Neural crest cell (in vitro differentiated cells): ENCODE results near the gene INPP5F. TPM values are rescaled to one million over a fixed set of nuclear protein-coding genes. Genes with fewer than 3 reads are reported as not detected.

Experiments
- DNase-seq: peaks from one replicate; pipeline ENCODE4 v3.0.0; 2021; ENCODE audit warnings: low read depth, mixed read lengths, low spot score
- H3K27ac Mint-ChIP-seq: one replicate; pipeline ENCODE4 v1.8.0; 2021; ENCODE audit warnings: mild to moderate bottlenecking, mixed read lengths; ENCODE audit not compliant: unreplicated experiment
- H3K27me3 Mint-ChIP-seq: 2 replicates; pipeline ENCODE4 v1.8.0; 2021; ENCODE audit warnings: low read depth, mild to moderate bottlenecking, mixed read lengths
- H3K36me3 Mint-ChIP-seq: 2 replicates; pipeline ENCODE4 v1.8.0; 2021; ENCODE audit warnings: low read depth, mild to moderate bottlenecking, mixed read lengths
- H3K4me1 Mint-ChIP-seq: 2 replicates; pipeline ENCODE4 v1.8.0; 2021; ENCODE audit warnings: mixed read lengths
- H3K4me3 Mint-ChIP-seq: one replicate; pipeline ENCODE4 v1.8.0; 2021; ENCODE audit warnings: mild to moderate bottlenecking, mixed read lengths
- H3K9me3 Mint-ChIP-seq: 2 replicates; pipeline ENCODE4 v1.8.0; 2021; ENCODE audit warnings: mixed read lengths
- total RNA-seq: library from RNA; stranded (reverse); gene quantifications from 2 replicates; pipeline ENCODE4 v1.2.1, GENCODE V29; 2021
- TF ChIP-seq, protein P1 (sequence below): fragments of 200-600 bp; sonication (generic); conservative IDR thresholded peaks from 2 replicates; pipeline ENCODE4 v1.5.0; 2021; ENCODE audit warnings: antibody characterized with exemption, mild to moderate bottlenecking

INPP5F gene
- total RNA-seq, 1 donor from 2014 or later, result 95.4 TPM

DNA sequence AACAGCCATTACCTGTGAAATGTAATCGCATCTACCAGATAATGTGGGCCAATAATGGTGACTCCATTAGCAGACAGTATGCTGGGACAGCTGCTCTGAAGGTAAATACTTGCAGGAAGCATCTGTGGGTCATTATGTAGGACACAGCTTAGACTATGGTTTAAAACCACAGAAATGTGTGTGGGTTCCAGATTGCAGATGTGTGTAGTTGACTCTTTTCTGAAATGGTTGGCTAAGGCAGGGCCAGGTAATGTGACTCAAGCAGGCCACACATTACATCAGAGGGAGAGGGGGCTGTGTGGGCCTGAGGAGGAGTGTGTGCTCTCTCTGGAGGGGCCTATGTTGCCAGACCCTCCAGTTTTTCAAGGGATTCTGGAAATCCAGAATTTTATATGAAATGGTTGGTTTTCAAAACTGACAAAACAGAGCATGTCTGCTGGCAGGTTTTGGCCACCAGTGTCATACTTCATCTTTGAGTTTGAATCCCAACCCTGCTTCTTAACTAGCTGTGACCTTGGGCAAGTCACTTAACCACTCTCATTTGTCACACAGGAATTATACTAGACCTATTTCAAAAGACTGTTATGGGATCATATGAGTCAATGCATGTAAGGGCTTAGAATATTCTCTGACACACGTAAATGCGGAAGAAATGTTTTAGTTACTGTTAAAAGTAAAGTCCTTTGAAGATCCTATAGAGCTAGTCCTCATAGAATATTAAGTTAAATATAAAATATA lies 82.3 kb downstream of the INPP5F start:
- no peaks in the 10 kb centered on the region for H3K27me3 Mint-ChIP-seq
- peaks cover 8% of the 10 kb centered on the region for H3K36me3 Mint-ChIP-seq
- no peaks in the 10 kb centered on the region for H3K4me1 Mint-ChIP-seq
- DNase-seq, result no peak
- H3K27ac Mint-ChIP-seq, result peak overlapping the region; percentile 40
- TF ChIP-seq, protein P1, sequence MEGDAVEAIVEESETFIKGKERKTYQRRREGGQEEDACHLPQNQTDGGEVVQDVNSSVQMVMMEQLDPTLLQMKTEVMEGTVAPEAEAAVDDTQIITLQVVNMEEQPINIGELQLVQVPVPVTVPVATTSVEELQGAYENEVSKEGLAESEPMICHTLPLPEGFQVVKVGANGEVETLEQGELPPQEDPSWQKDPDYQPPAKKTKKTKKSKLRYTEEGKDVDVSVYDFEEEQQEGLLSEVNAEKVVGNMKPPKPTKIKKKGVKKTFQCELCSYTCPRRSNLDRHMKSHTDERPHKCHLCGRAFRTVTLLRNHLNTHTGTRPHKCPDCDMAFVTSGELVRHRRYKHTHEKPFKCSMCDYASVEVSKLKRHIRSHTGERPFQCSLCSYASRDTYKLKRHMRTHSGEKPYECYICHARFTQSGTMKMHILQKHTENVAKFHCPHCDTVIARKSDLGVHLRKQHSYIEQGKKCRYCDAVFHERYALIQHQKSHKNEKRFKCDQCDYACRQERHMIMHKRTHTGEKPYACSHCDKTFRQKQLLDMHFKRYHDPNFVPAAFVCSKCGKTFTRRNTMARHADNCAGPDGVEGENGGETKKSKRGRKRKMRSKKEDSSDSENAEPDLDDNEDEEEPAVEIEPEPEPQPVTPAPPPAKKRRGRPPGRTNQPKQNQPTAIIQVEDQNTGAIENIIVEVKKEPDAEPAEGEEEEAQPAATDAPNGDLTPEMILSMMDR, result no peak
- no peak overlapping the region for H3K4me3 Mint-ChIP-seq
- H3K9me3 Mint-ChIP-seq, result no peaks in the 10 kb centered on the region

DNA sequence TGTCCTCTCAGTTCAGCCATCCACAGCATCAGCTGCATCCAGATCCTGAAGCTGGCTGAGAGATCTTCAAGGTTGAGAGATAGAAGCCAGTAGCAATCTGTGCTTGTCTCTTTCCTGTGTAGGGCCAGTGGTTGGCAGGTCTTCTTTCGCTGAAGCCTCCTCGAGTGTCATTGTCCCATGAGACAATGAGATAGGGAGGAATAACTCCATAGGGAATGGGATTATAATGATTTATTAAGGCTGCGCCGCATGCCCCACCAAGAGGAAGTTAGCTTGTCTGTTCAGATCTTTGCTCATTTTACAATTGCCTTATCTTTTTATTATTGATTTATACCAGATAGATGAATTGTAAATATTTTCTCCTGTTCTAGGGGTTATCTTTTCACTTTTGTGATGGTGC lies 85.3 kb downstream of the INPP5F start:
- no peak for DNase-seq
- Mint-ChIP-seq H3K36me3 (peaks cover 12% of the 10 kb centered on the region), H3K9me3 (no peaks in the 10 kb centered on the region), H3K4me1 (no peaks in the 10 kb centered on the region), H3K4me3 (no peak overlapping the region), H3K27me3 (no peaks in the 10 kb centered on the region), H3K27ac (no peak overlapping the region)
- TF ChIP-seq, protein P1, result no peak

DNA sequence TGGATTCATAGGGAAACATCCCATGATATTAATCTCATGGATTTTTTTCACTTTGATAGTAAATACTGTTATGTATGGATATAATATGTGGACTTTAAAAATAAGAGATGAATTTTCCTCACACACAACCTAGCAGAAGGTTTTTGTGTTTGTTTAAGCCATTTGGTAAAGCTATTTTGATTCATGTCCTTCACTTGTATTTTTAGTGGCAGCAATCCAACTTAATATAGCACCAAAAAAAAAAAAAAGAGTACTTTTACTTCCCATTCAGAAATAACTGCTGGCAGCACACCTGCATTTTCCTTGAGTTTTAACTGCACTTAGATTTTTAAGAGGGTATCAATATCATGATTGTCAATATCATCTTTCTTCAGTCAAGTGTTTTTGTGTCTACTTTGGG lies 86.8 kb downstream of the INPP5F start:
- H3K4me3 Mint-ChIP-seq, result no peak overlapping the region
- no peaks in the 10 kb centered on the region for H3K9me3 Mint-ChIP-seq
- peaks cover 22% of the 10 kb centered on the region for H3K36me3 Mint-ChIP-seq
- no peaks in the 10 kb centered on the region for H3K27me3 Mint-ChIP-seq
- no peak for DNase-seq
- no peak overlapping the region for H3K27ac Mint-ChIP-seq
- peaks cover 4% of the 10 kb centered on the region for H3K4me1 Mint-ChIP-seq
- TF ChIP-seq, protein P1, result no peak

DNA sequence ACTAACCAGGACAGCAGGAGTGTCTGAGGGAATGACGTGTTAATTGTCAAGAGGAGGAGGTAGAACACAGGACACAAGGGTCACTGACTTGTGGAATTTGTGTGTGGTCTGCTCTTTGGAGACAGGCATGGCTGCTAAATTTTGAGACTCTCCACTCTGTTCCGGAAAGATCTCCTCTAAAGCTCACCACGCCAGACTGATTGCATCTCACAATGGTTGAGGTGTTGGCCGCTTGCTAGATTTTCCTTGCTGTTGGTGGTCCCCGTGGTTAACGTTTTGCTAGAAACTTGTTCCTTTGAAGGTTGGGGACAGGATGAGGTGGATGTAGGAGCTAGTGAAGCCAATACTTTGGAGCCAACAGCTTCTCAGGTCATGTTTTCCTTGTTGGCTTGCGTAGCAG lies 89.8 kb downstream of the INPP5F start:
- no peak overlapping the region for H3K4me3 Mint-ChIP-seq
- H3K27me3 Mint-ChIP-seq, result no peaks in the 10 kb centered on the region
- H3K4me1 Mint-ChIP-seq, result peaks cover 25% of the 10 kb centered on the region
- TF ChIP-seq, protein P1, result no peak
- no peak overlapping the region for H3K27ac Mint-ChIP-seq
- H3K9me3 Mint-ChIP-seq, result no peaks in the 10 kb centered on the region
- DNase-seq, result no peak
- H3K36me3 Mint-ChIP-seq, result peaks cover 29% of the 10 kb centered on the region

DNA sequence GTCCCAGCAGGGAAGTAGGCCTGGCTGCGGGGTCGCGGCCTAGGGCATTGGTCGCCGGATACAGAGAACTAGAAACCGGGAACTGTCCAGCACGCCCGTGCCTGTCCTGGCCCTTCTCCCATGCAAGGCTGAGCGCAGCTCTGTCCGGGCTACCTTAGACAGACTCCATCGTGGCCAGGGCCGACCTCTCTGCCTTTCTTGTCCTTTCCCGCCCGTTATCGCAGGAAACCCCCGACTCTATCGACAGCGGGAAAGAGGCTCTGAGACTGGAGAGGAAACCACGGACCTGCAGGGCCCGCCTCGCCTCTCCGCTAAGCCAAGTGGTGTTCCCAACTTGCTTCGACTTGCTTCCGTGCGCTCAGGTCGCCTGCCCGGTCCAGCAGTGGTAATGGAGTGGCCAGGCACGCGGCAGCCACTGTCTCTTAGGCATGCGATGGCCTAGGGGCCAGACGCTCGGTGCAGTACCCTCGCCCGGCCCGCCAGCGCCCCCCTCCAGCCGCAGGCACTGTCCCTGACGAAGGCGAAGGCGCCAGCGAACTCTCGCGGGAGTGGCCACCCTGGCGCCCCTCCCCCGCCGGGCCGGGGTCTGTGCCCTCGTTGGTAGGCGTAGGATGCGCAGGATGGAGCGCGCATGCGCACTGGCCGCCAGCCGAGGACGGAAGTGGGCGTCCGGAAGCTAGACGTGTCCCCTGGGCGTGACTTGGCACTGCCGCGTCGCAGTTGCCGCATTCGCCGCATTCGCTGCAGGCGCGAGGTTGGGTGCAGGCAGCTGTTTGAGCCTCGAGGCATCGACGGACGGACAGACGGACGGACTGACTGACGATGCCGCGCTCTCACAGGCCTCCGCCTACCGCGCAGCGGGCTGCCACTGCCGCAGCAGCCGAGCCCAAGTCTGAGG lies 92.4 kb downstream of the INPP5F start:
- TF ChIP-seq, protein P1, result peak; percentile 62
- DNase-seq, result peak; percentile 77
- Mint-ChIP-seq H3K27me3 (no peaks in the 10 kb centered on the region), H3K27ac (peak overlapping the region; percentile 96), H3K36me3 (peaks cover 29% of the 10 kb centered on the region), H3K4me1 (peaks cover 35% of the 10 kb centered on the region), H3K9me3 (no peaks in the 10 kb centered on the region), H3K4me3 (peak overlapping the region; percentile 96)
